Heart right ventricle (tissue), 16 donors: ENCODE results near the gene TBL1XR1. TPM values are rescaled to one million over a fixed set of nuclear protein-coding genes. Genes with fewer than 3 reads are reported as not detected.

ENCODE experiments used
- ATAC-seq, 8 donors: fragments of 200-7000 bp; cut with Tn5 transposase; one replicate each; pipeline ENCODE4 v1.9.1; 2020; ENCODE audit warnings: mild to moderate bottlenecking in 8 of 8, moderate library complexity in 8 of 8, moderate number of reproducible peaks in 1 of 8
- DNase-seq, 2 donors: peaks; one replicate each; pipeline ENCODE4 v3.0.0-alpha.2; 2020
- H3K27ac ChIP-seq, 10 donors: fragments of 200-600 bp; sonication (generic) in 2 of 10; one replicate each; pipeline versions ENCODE4 v1.5.0 to v1.8.0; 2020 to 2022; ENCODE audit warnings: mild to moderate bottlenecking in 3 of 10
- H3K27me3 ChIP-seq, 7 donors: fragments of 200-600 bp; one replicate each; pipeline ENCODE4 v1.8.0; 2021 to 2022; ENCODE audit warnings: mild to moderate bottlenecking in 2 of 7
- H3K36me3 ChIP-seq, 9 donors: fragments of 200-600 bp; sonication (generic) in 1 of 9; one replicate each; pipeline versions ENCODE4 v1.5.0 to v1.8.0; 2020 to 2022; ENCODE audit warnings: mild to moderate bottlenecking in 2 of 9
- H3K4me1 ChIP-seq, 9 donors: fragments of 200-600 bp; sonication (generic) in 1 of 9; one replicate each; pipeline versions ENCODE4 v1.5.0 to v1.8.0; 2020 to 2022; ENCODE audit warnings: mild to moderate bottlenecking in 4 of 9
- H3K4me3 ChIP-seq, 10 donors: fragments of 200-600 bp; sonication (generic) in 2 of 10; one replicate each; pipeline versions ENCODE4 v1.5.0 to v1.8.0; 2020 to 2022; ENCODE audit warnings: mild to moderate bottlenecking in 7 of 10, moderate library complexity in 2 of 10
- H3K9me3 ChIP-seq, 11 donors: fragments of 200-600 bp in 10 of 11; sonication (generic) in 2 of 11; one replicate each; pipeline versions ENCODE4 v1.5.0 to v1.8.0; 2013 to 2022; ENCODE audit warnings: mild to moderate bottlenecking in 2 of 11, control low read depth in 1 of 11, moderate library complexity in 1 of 11
- WGBS, 2 donors: extraction: QIAGEN DNeasy Blood & Tissue Kit; methylation state at CpG; one replicate each; pipeline ENCODE4 v1.1.7; 2013; ENCODE audit warnings: inconsistent platforms in 1 of 2; 5-methylcytosine and 5-hydroxymethylcytosine counted together
- intact Hi-C, 10 donors: fragments of 100-400 bp; cut with DNase I; formaldehyde crosslinking; loops; one replicate each; pipeline versions ENCODE4 v1.11.1 to v1.14.2; 2022
- polyA plus RNA-seq, 2 donors: library from polyadenylated mRNA; stranded (reverse); fragments of 200-250 nt; gene quantifications; one replicate each; pipeline ENCODE4 v1.2.3, GENCODE V29; 2013
- total RNA-seq, 10 donors: library from RNA; stranded (reverse); fragmentation: NEBNext Ultra II Directional in 3 of 10; extraction: Animal tissue kit (Norgen Biotek cat#: 25700) in 3 of 10; gene quantifications; one replicate each; pipeline versions ENCODE4 v1.2.1 to v1.2.4, GENCODE V29; 2021 to 2023
- TF ChIP-seq, protein P1 (sequence below), 9 donors: fragments of 200-600 bp; sonication (generic) in 2 of 9; IDR thresholded peaks; one replicate each; pipeline versions ENCODE4 v1.5.0 to v1.8.0; 2021 to 2022; ENCODE audit warnings: antibody characterized with exemption in 9 of 9, mild to moderate bottlenecking in 5 of 9, moderate library complexity in 1 of 9
- donor health status: Arrhythmogenic right ventricular cardiomyopathy.
- donor health status: ischemic (EF 13 %, LVEDD 7.1; RV severe dilation, severe dysfunction).
- donor health status: healthy with polysubstance abuse.
- donor health status: DM: no; HTN: yes; CAD: no.
- donor health status: DM: no; HTN: no; CAD: no.
- donor health status: ischemic (EF 25% LVEDD 6.9; RV normal size, moderate dysfunction).
- donor health status: ischemic (EF 25% LVEDD 5.7; RV mildly dilated, moderate dysfunction).
- donor health status: healthy.
- donor health status: DM: yes; HTN: yes; CAD: no.
- donor health status: Ischemic cardiomyopathy.
- donor health status: ischemic (EF 35%, LVEDD 5.7; RV mildly dilated, moderate dysfunction).
- donor health status: nonischemic (EF 11% LVEDD 7.7; RV severe dilation, severe dysfunction).
- donor health status: DM: yes; HTN: yes; CAD: no.
- donor health status: PGD.
- donor health status: ischemic (EF 29% LVEDD 5.4; RV normal size, mild dysfunction).
- donor health status: nonischemic (EF 23%, LVEDD 6.1; RV moderate dilation, normal function).

Gene TBL1XR1
- total and polyA plus RNA-seq, 12 donors, result 25.7 to 184 (median 121) TPM

- intact Hi-C loops, result loop anchor here in 1 of 10 donors (10.0 kb wide), 1 partner anchor 46 kb away; no protein-coding TSS in a partner anchor
- ATAC-seq (no peak), DNase-seq (no peak)
- no peak overlapping the region for H3K27ac ChIP-seq
- TF ChIP-seq, protein P1, sequence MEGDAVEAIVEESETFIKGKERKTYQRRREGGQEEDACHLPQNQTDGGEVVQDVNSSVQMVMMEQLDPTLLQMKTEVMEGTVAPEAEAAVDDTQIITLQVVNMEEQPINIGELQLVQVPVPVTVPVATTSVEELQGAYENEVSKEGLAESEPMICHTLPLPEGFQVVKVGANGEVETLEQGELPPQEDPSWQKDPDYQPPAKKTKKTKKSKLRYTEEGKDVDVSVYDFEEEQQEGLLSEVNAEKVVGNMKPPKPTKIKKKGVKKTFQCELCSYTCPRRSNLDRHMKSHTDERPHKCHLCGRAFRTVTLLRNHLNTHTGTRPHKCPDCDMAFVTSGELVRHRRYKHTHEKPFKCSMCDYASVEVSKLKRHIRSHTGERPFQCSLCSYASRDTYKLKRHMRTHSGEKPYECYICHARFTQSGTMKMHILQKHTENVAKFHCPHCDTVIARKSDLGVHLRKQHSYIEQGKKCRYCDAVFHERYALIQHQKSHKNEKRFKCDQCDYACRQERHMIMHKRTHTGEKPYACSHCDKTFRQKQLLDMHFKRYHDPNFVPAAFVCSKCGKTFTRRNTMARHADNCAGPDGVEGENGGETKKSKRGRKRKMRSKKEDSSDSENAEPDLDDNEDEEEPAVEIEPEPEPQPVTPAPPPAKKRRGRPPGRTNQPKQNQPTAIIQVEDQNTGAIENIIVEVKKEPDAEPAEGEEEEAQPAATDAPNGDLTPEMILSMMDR (IDR thresholded peaks at IDR 0.05), result no peak
- H3K4me3 ChIP-seq, result no peak overlapping the region
- H3K4me1 ChIP-seq, result peaks cover 0 to 82% (median 46%) of the 10 kb centered on the region in 9 donors
- H3K36me3 ChIP-seq, result no peaks in the 10 kb centered on the region
- no peaks in the 10 kb centered on the region for H3K9me3 ChIP-seq
- no peaks in the 10 kb centered on the region for H3K27me3 ChIP-seq
- WGBS, 2 donors, result 59 to 61% methylated on average over 2 of the region's 2 CpGs
Observed at GRCh38 chr3:177110386-177110785, 86.9 kb downstream of the TBL1XR1 start.

GRCh38 chr3:177109688-177110330, 87.5 kb downstream of the TBL1XR1 start:
- Histone ChIP-seq H3K27me3 (no peaks in the 10 kb centered on the region), H3K27ac (no peak overlapping the region), H3K4me1 (peaks cover 0 to 83% (median 52%) of the 10 kb centered on the region in 9 donors), H3K9me3 (no peaks in the 10 kb centered on the region), H3K4me3 (no peak overlapping the region), H3K36me3 (no peaks in the 10 kb centered on the region)
- intact Hi-C loops, result loop anchor here in 1 of 10 donors (10.0 kb wide), 1 partner anchor 45 kb away; no protein-coding TSS in a partner anchor
- 56 to 78% methylated on average over 5 of the region's 5 CpGs for WGBS, 2 donors
- DNase-seq (no peak), ATAC-seq (no peak)
- TF ChIP-seq, protein P1 (IDR thresholded peaks at IDR 0.05), result no peak

GRCh38 chr3:177108648-177109047, 88.6 kb downstream of the TBL1XR1 start:
- TF ChIP-seq, protein P1 (IDR thresholded peaks at IDR 0.05), result no peak
- WGBS, 2 donors, result 78 to 89% methylated on average over 2 of the region's 2 CpGs
- peaks cover 0 to 93% (median 58%) of the 10 kb centered on the region in 9 donors for H3K4me1 ChIP-seq
- no peak overlapping the region for H3K4me3 ChIP-seq
- H3K9me3 ChIP-seq, result no peaks in the 10 kb centered on the region
- no peaks in the 10 kb centered on the region for H3K27me3 ChIP-seq
- intact Hi-C loops, result no loop called here
- ATAC-seq (no peak), DNase-seq (no peak)
- H3K27ac ChIP-seq, result no peak overlapping the region
- no peaks in the 10 kb centered on the region for H3K36me3 ChIP-seq

DNA sequence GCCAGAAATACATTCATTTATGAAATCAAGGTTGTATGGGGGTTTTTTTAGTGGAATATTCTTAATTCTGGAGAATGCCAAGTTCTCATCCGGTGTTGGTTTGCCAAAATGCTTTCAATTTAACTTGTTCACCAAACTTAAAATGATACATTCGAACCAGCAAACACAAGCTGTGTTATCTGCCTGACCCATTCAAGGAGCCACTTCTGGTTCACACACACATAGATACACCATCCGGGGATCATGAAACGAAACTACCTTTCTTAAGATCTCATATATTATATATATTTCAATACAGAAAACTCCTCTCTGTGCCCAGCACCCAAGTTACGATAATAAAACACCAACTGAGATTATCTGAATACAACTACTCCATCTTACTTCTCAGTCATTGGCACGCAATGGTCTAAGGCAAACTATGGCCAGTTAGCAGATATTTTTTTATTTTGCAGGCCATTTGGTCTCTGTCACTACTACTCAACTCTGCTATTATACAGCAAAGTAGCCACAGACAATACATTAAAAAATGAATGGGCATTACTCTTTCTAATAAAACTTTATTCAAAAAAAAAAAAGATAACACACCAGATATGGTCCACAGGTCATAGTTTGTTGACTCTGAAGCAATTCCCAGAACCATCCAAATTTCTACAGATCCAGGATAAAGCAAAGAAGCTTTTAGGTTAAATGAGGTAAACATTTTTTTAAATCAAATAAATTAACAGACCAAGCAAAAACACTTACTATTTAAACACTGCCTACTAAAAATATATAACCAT, 89.6 kb downstream of the TBL1XR1 start:
- DNase-seq, result no peak
- Histone ChIP-seq H3K4me1 (peaks cover 0 to 94% (median 58%) of the 10 kb centered on the region in 9 donors), H3K27me3 (no peaks in the 10 kb centered on the region), H3K4me3 (no peak overlapping the region), H3K9me3 (no peaks in the 10 kb centered on the region), H3K27ac (no peak overlapping the region), H3K36me3 (no peaks in the 10 kb centered on the region)
- 76 to 78% methylated on average over 6 of the region's 6 CpGs for WGBS, 2 donors
- no peak for ATAC-seq
- intact Hi-C loops, result no loop called here
- TF ChIP-seq, protein P1 (IDR thresholded peaks at IDR 0.05), result no peak
